Right lobe of liver (tissue), 6 donors: Measurements from ENCODE around the gene MACROD2. TPM values are rescaled to one million over a fixed set of nuclear protein-coding genes. Genes with fewer than 3 reads are reported as not detected.

Experiments used
- ATAC-seq, 4 donors: fragments of 200-7000 bp; cut with Tn5 transposase; one replicate each; pipeline ENCODE4 v1.9.1; 2020; ENCODE audit warnings: mild to moderate bottlenecking in 4 of 4, moderate library complexity in 4 of 4
- DNase-seq, 3 donors: peaks; one replicate each; pipeline ENCODE4 v3.0.0-alpha.2; 2020
- H3K27ac ChIP-seq, 3 donors: fragments of 200-600 bp; one replicate each; pipeline ENCODE4 v1.8.0; 2022
- H3K27me3 ChIP-seq, 2 donors: fragments of 200-600 bp; one replicate each; pipeline ENCODE4 v1.8.0; 2022
- H3K36me3 ChIP-seq, 4 donors: fragments of 200-600 bp; sonication (generic) in 1 of 4; one replicate each; pipeline versions ENCODE4 v1.5.1 to v1.8.0; 2017 to 2022; ENCODE audit warnings: control low read depth in 1 of 4
- H3K4me1 ChIP-seq, 4 donors: fragments of 200-600 bp; sonication (generic) in 1 of 4; one replicate each; pipeline versions ENCODE4 v1.5.1 to v1.8.0; 2017 to 2022; ENCODE audit warnings: control low read depth in 1 of 4
- H3K4me3 ChIP-seq, 3 donors: fragments of 200-600 bp; one replicate each; pipeline ENCODE4 v1.8.0; 2022
- H3K9me3 ChIP-seq, 4 donors: fragments of 200-600 bp; sonication (generic) in 1 of 4; one replicate each; pipeline versions ENCODE4 v1.5.1 to v1.8.0; 2017 to 2022; ENCODE audit warnings: control low read depth in 1 of 4
- POLR2A ChIP-seq: fragments of 450-650 bp; IDR thresholded peaks from one replicate; pipeline ENCODE4 v1.6.1; 2017; ENCODE audit warnings: antibody characterized with exemption, mild to moderate bottlenecking
- WGBS: methylation state at CpG from one replicate; pipeline ENCODE4 v1.1.6; 2018; ENCODE audit warnings: low coverage, low lambda C conversion rate; ENCODE audit not compliant: insufficient coverage; ENCODE audit errors: missing lambda C conversion rate; 5-methylcytosine and 5-hydroxymethylcytosine counted together
- intact Hi-C, 2 donors: fragments of 100-400 bp; cut with DNase I; formaldehyde crosslinking; loops; one replicate each; pipeline versions ENCODE4 v1.11.2 to v1.14.1; 2022
- total RNA-seq, 6 experiments: library from RNA; depleted of rRNA in 2 of 6; stranded (reverse); fragments of >200 nt in 2 of 6; fragmentation: NEBNext Ultra II Directional in 3 of 6; extraction: Animal tissue kit (Norgen Biotek cat#: 25700) in 3 of 6; gene quantifications; one replicate each; pipeline versions ENCODE4 v1.1.0 to v1.2.4, GENCODE V29; 2016 to 2023
- TF ChIP-seq, protein P1 (sequence below), 4 donors: fragments of 200-600 bp in 3 of 4; fragments of 450-650 bp in 1 of 4; IDR thresholded peaks; one replicate each; pipeline versions ENCODE4 v1.5.1 to v1.8.0; 2016 to 2022; ENCODE audit warnings: antibody characterized with exemption in 4 of 4, mild to moderate bottlenecking in 2 of 4
- donor health status: DM: no; HTN: yes; CAD: no.
- donor health status: DM: no; HTN: no; CAD: no.
- donor health status: DM: no; HTN: no; CAD: no.
- donor health status: DM: no; HTN: yes; CAD: no.
- donor health status: DM: no; HTN: yes; CAD: no.

The MACROD2 gene
- total RNA-seq, 6 experiments from 2014 or later: 1.2 to 5.5 (median 3.3) TPM

DNA sequence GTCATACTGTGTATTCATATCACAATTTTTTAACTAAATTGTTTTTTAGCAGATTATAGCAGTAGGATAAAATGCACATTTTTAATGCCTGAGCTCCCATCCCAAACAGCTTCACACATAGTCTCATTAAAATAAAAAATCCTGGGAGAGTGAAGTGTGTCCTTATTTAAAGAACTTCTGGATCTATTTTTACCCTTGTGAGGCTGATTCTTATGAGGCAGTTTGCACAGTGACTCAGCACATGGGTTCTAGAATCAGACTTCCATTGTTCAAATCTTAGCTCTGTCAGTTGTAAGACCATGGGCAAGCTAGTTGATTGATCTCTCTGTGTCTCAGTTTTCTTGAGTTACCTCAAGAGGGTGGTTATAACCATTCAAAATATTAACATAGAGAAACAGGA is 72.3 kb downstream of the MACROD2 start:
- intact Hi-C loops: no loop called here
- no peak overlapping the region for H3K4me3 ChIP-seq
- no peak overlapping the region for H3K27ac ChIP-seq

DNA sequence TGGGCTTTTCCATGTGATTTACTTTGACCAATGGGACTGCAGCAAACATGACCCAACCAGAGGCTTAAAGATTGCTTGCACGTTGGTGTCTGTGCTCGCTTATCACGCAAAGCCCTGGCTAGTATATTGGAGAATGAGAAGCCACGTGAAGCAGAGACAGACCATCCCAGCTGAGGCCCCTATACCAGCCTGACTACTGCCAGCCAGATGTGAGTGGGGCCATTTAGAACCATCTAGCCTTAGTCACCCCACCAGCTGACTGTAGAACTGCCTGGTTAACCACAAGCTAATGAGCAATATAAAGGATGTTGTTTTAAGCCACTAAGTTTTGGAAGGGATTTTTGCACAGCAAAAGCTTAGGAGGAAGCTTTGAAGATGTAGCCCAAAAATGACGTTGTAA is 74.5 kb downstream of the MACROD2 start:
- TF ChIP-seq, protein P1, sequence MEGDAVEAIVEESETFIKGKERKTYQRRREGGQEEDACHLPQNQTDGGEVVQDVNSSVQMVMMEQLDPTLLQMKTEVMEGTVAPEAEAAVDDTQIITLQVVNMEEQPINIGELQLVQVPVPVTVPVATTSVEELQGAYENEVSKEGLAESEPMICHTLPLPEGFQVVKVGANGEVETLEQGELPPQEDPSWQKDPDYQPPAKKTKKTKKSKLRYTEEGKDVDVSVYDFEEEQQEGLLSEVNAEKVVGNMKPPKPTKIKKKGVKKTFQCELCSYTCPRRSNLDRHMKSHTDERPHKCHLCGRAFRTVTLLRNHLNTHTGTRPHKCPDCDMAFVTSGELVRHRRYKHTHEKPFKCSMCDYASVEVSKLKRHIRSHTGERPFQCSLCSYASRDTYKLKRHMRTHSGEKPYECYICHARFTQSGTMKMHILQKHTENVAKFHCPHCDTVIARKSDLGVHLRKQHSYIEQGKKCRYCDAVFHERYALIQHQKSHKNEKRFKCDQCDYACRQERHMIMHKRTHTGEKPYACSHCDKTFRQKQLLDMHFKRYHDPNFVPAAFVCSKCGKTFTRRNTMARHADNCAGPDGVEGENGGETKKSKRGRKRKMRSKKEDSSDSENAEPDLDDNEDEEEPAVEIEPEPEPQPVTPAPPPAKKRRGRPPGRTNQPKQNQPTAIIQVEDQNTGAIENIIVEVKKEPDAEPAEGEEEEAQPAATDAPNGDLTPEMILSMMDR (IDR thresholded peaks at IDR 0.05): no peak
- TF ChIP-seq POLR2A: no peak
- no peaks in the 10 kb centered on the region for H3K9me3 ChIP-seq
- ATAC-seq (no peak), DNase-seq (no peak)
- peaks cover 0 to 4% (median 0%) of the 10 kb centered on the region in 4 donors for H3K4me1 ChIP-seq
- intact Hi-C loops: no loop called here
- H3K27ac ChIP-seq: no peak overlapping the region
- no peaks in the 10 kb centered on the region for H3K27me3 ChIP-seq
- WGBS: 73% methylated on average over 5 of the region's 5 CpGs
- H3K36me3 ChIP-seq: no peaks in the 10 kb centered on the region
- no peak overlapping the region for H3K4me3 ChIP-seq

More for the DNA sequence above, 72.3 kb downstream of the MACROD2 start:
- DNase-seq (no peak), ATAC-seq (no peak)
- Histone ChIP-seq H3K4me1 (peaks cover 0 to 6% (median 0%) of the 10 kb centered on the region in 4 donors), H3K36me3 (no peaks in the 10 kb centered on the region), H3K9me3 (no peaks in the 10 kb centered on the region), H3K27me3 (no peaks in the 10 kb centered on the region)
- no peak for TF ChIP-seq POLR2A
- TF ChIP-seq, protein P1 (IDR thresholded peaks at IDR 0.05): no peak

- ATAC-seq: peak in 1 of 4 donors; percentile 28
- intact Hi-C loops: no loop called here
- no peaks in the 10 kb centered on the region for H3K36me3 ChIP-seq
- DNase-seq: no peak
- H3K9me3 ChIP-seq: no peaks in the 10 kb centered on the region
- TF ChIP-seq, protein P1 (IDR thresholded peaks at IDR 0.05): no peak
- no peak overlapping the region for H3K27ac ChIP-seq
- 38% methylated on average over 1 of the region's 1 CpG for WGBS
- H3K4me3 ChIP-seq: no peak overlapping the region
- no peaks in the 10 kb centered on the region for H3K27me3 ChIP-seq
- H3K4me1 ChIP-seq: no peaks in the 10 kb centered on the region
Measured at GRCh38 chr20:14093652-14094051, 98.3 kb downstream of the MACROD2 start.

DNA sequence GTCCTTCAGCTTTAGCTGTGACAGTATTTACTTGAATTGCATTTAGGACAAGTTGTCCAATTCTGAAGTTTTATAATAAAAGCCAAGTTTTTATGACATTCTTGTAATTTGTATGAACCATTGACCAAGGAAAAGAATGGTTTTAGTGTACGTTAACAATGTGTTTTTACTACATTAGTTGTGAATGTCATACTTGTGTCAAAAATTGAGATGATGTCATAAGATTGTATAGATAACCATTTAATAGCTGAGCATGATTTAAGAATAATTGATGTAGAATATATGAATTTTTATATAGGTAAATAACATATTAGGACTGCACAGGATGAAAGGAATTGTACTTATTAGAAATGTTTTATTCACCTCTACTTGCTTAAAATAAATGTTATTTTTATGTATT is 102.9 kb downstream of the MACROD2 start:
- H3K9me3 ChIP-seq: no peaks in the 10 kb centered on the region
- no peak for DNase-seq
- H3K27me3 ChIP-seq: no peaks in the 10 kb centered on the region
- no peak overlapping the region for H3K4me3 ChIP-seq
- H3K36me3 ChIP-seq: no peaks in the 10 kb centered on the region
- H3K27ac ChIP-seq: no peak overlapping the region
- 79% methylated on average over 1 of the region's 1 CpG for WGBS
- intact Hi-C loops: no loop called here
- H3K4me1 ChIP-seq: no peaks in the 10 kb centered on the region
- no peak for ATAC-seq
- no peak for TF ChIP-seq POLR2A
- TF ChIP-seq, protein P1 (IDR thresholded peaks at IDR 0.05): no peak

- intact Hi-C loops: no loop called here
- ATAC-seq (no peak), DNase-seq (no peak)
- no peak overlapping the region for H3K4me3 ChIP-seq
- H3K27me3 ChIP-seq: no peaks in the 10 kb centered on the region
- H3K27ac ChIP-seq: no peak overlapping the region
- H3K36me3 ChIP-seq: no peaks in the 10 kb centered on the region
- TF ChIP-seq POLR2A: no peak
- TF ChIP-seq, protein P1 (IDR thresholded peaks at IDR 0.05): no peak
- 73% methylated on average over 3 of the region's 3 CpGs for WGBS
- H3K9me3 ChIP-seq: no peaks in the 10 kb centered on the region
- no peaks in the 10 kb centered on the region for H3K4me1 ChIP-seq
Measured at GRCh38 chr20:14113416-14113815, 118.1 kb downstream of the MACROD2 start.
